Endodermal cell (in vitro differentiated cells): ENCODE data around the gene JADE2. TPM values are rescaled to one million over a fixed set of nuclear protein-coding genes. Genes with fewer than 3 reads are reported as not detected.

Experiments
- DNase-seq: peaks from one replicate; pipeline ENCODE4 v3.0.0-alpha.2; 2017
- H3K27ac ChIP-seq: 2 replicates; pipeline ENCODE4 v1.5.1; 2013; ENCODE audit warnings: mild to moderate bottlenecking, low read depth, low read length, moderate library complexity
- H3K27me3 ChIP-seq: 2 replicates; pipeline ENCODE4 v1.6.1; 2013; ENCODE audit warnings: mild to moderate bottlenecking, low read length, moderate library complexity; ENCODE audit not compliant: insufficient read depth, control insufficient read depth, poor library complexity, severe bottlenecking
- H3K36me3 ChIP-seq: 2 replicates; pipeline ENCODE4 v1.7.0; 2013; ENCODE audit warnings: mild to moderate bottlenecking, low read length, moderate library complexity; ENCODE audit not compliant: control insufficient read depth, insufficient read depth
- H3K4me1 ChIP-seq: one replicate; pipeline ENCODE4 v1.7.0; 2013; ENCODE audit warnings: low read length; ENCODE audit not compliant: control insufficient read depth, insufficient read depth
- H3K4me3 ChIP-seq: 2 replicates; pipeline ENCODE4 v1.5.1; 2013; ENCODE audit warnings: mild to moderate bottlenecking, low read length, moderate library complexity
- H3K9ac ChIP-seq: 2 replicates; pipeline ENCODE4 v1.6.1; 2013; ENCODE audit warnings: mild to moderate bottlenecking, low read length, moderate library complexity; ENCODE audit not compliant: poor library complexity, severe bottlenecking; ENCODE audit errors: extremely low read depth
- H3K9me3 ChIP-seq: 2 replicates; pipeline ENCODE4 v1.6.1; 2013; ENCODE audit warnings: mild to moderate bottlenecking, low read length, moderate library complexity; ENCODE audit not compliant: control insufficient read depth
- H3K27ac Mint-ChIP-seq: 2 replicates; pipeline ENCODE4 v1.8.0; 2020; ENCODE audit warnings: mixed read lengths
- H3K27me3 Mint-ChIP-seq: 2 replicates; pipeline ENCODE4 v1.8.0; 2021; ENCODE audit warnings: mild to moderate bottlenecking, mixed read lengths; ENCODE audit not compliant: insufficient read depth
- H3K36me3 Mint-ChIP-seq: 2 replicates; pipeline ENCODE4 v1.8.0; 2020; ENCODE audit warnings: low read depth, mixed read lengths
- H3K4me1 Mint-ChIP-seq: 2 replicates; pipeline ENCODE4 v1.8.0; 2020; ENCODE audit warnings: mixed read lengths
- H3K4me3 Mint-ChIP-seq: 2 replicates; pipeline ENCODE4 v1.8.0; 2020; ENCODE audit warnings: mild to moderate bottlenecking, moderate library complexity, mixed read lengths
- H3K9me3 Mint-ChIP-seq: 2 replicates; pipeline ENCODE4 v1.8.0; 2020; ENCODE audit warnings: mild to moderate bottlenecking, mixed read lengths
- WGBS, 2 experiments: methylation state at CpG; one replicate each; pipeline versions ENCODE4 v1.1.5 to v1.1.7; 2013; ENCODE audit warnings: missing lambda C conversion rate in 2 of 2, mixed read lengths in 1 of 2; ENCODE audit not compliant: insufficient coverage in 1 of 2, insufficient read length in 1 of 2; 5-methylcytosine and 5-hydroxymethylcytosine counted together
- total RNA-seq, 2 donors: library from RNA; stranded (reverse); fragmentation: NEBNext Ultra II Directional in 1 of 2; extraction: Animal tissue kit (Norgen Biotek cat#: 25700) in 1 of 2; gene quantifications; 2 replicates in 1 of 2; 3 replicates in 1 of 2; pipeline ENCODE4 v1.2.1, GENCODE V29; 2021
- TF ChIP-seq, protein P1 (sequence below): fragments of 200-600 bp; sonication (generic); conservative IDR thresholded peaks from 2 replicates; pipeline ENCODE4 v1.5.0; 2021; ENCODE audit warnings: antibody characterized with exemption, mild to moderate bottlenecking

Gene JADE2
- total RNA-seq, 2 donors from 2014 or later, result 33.9 to 51.9 TPM

DNA sequence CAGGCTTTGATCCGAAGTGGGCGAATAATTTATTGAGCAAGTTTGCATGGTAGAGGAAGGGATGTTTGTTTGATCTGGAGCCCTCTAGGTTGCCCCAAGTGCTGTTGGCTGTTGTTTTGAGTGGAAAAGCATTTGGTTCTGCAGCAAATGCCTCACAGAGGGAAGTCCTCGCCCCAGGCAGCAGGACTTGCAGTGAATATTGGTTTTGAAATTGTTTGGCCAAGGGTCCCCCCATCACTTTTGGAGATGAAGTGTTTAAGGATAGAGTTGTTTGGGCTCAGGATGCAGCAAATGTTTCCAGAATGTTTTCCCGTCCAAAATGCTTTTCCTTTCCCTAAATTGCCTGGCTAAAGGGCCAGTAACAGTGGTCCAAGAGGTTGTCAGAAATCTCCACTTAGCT lies 3.1 kb downstream of the JADE2 start:
- Histone ChIP-seq H3K36me3 (no peaks in the 10 kb centered on the region), H3K27me3 (no peaks in the 10 kb centered on the region), H3K4me3 (peak overlapping the region; percentile 80), H3K9me3 (no peaks in the 10 kb centered on the region), H3K9ac (peak overlapping the region; percentile 6), H3K27ac (no peak overlapping the region), H3K4me1 (peaks cover 27% of the 10 kb centered on the region)
- peaks cover 49% of the 10 kb centered on the region for H3K4me1 Mint-ChIP-seq
- H3K36me3 Mint-ChIP-seq, result no peaks in the 10 kb centered on the region
- DNase-seq, result no peak
- H3K4me3 Mint-ChIP-seq, result peak overlapping the region; percentile 89
- H3K27ac Mint-ChIP-seq, result peak overlapping the region; percentile 83
- TF ChIP-seq, protein P1, sequence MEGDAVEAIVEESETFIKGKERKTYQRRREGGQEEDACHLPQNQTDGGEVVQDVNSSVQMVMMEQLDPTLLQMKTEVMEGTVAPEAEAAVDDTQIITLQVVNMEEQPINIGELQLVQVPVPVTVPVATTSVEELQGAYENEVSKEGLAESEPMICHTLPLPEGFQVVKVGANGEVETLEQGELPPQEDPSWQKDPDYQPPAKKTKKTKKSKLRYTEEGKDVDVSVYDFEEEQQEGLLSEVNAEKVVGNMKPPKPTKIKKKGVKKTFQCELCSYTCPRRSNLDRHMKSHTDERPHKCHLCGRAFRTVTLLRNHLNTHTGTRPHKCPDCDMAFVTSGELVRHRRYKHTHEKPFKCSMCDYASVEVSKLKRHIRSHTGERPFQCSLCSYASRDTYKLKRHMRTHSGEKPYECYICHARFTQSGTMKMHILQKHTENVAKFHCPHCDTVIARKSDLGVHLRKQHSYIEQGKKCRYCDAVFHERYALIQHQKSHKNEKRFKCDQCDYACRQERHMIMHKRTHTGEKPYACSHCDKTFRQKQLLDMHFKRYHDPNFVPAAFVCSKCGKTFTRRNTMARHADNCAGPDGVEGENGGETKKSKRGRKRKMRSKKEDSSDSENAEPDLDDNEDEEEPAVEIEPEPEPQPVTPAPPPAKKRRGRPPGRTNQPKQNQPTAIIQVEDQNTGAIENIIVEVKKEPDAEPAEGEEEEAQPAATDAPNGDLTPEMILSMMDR, result no peak
- no peaks in the 10 kb centered on the region for H3K27me3 Mint-ChIP-seq
- H3K9me3 Mint-ChIP-seq, result no peaks in the 10 kb centered on the region
- WGBS, 2 experiments, result 69% methylated on average over 3 to 4 of the region's 4 CpGs

DNA sequence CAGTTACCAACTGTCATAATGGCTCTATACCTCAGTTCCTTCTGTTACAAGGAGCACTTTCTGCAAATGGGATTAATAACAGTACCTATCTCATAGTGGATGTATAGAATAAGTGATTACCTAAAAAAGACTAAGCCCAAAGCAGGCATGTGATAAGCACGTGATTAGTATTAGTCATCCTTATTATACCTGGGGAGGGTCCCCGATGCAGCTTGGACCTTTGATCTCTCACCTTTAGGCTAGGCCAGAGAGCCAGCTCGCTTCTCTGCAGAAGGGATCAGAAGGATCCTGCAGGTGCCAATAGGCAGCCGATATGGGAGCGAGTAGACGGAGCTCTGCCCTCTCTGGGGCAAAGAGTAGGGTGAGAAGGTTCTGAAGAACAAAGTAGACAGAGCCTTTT lies 4.0 kb downstream of the JADE2 start:
- WGBS, 2 experiments, result 87 to 92% methylated on average over 5 to 6 of the region's 6 CpGs
- Histone ChIP-seq H3K9ac (no peak overlapping the region), H3K4me1 (peaks cover 32% of the 10 kb centered on the region), H3K9me3 (no peaks in the 10 kb centered on the region), H3K4me3 (no peak overlapping the region), H3K36me3 (no peaks in the 10 kb centered on the region), H3K27ac (no peak overlapping the region), H3K27me3 (no peaks in the 10 kb centered on the region)
- Mint-ChIP-seq H3K4me3 (no peak overlapping the region), H3K36me3 (no peaks in the 10 kb centered on the region), H3K27me3 (no peaks in the 10 kb centered on the region), H3K27ac (no peak overlapping the region), H3K9me3 (no peaks in the 10 kb centered on the region), H3K4me1 (peaks cover 55% of the 10 kb centered on the region)
- TF ChIP-seq, protein P1, result no peak
- no peak for DNase-seq

DNA sequence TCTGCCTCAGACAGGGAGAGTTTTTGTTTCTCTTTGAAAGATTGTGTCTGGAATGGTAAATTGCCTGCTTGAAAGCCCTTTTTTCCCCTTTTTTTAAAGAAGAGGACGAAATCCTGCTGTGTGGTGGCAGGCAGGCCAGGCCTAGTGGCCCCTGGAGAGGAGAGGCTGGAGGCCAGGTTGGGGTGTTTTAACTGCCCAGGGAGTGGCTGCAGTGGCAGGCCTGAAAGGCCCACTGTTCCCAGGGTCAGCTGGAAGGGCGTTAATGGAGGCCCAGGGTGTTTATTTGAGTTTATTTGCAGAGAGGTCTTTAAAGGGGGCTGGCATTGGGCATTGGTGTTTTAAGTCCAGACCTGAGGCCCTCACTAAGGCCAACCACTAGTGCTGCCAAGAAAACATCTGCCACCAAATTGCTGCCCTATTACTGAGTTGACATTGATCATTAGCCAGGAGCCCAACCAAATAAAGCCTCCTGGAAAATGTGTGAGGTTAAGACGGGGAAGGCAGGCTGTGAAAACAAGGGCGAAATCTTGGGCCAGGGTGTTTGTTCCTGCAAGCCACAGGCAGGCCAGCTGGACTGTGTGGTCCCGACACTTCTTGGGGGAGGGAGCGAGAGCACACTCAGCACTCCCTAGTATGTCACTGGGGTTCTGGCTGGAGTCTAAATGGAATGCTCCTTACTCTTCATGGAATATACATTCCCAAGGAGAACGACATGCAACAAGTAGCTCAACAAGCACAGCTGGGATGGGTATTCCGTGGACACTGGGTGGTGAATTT lies 5.0 kb downstream of the JADE2 start:
- peak overlapping the region; percentile 83 for H3K27ac Mint-ChIP-seq
- no peak for DNase-seq
- H3K9me3 Mint-ChIP-seq, result no peaks in the 10 kb centered on the region
- Histone ChIP-seq H3K27me3 (no peaks in the 10 kb centered on the region), H3K9me3 (no peaks in the 10 kb centered on the region), H3K4me1 (peaks cover 37% of the 10 kb centered on the region), H3K4me3 (no peak overlapping the region), H3K27ac (no peak overlapping the region), H3K9ac (no peak overlapping the region), H3K36me3 (no peaks in the 10 kb centered on the region)
- H3K4me3 Mint-ChIP-seq, result no peak overlapping the region
- no peaks in the 10 kb centered on the region for H3K27me3 Mint-ChIP-seq
- WGBS, 2 experiments, result 80 to 89% methylated on average over 3 to 8 of the region's 8 CpGs
- peaks cover 65% of the 10 kb centered on the region for H3K4me1 Mint-ChIP-seq
- TF ChIP-seq, protein P1, result no peak
- no peaks in the 10 kb centered on the region for H3K36me3 Mint-ChIP-seq
